ENCODE measurements around the gene ZFP3.
"Not testable (repeated sequence)": the region's sequence is repeated elsewhere in the genome, so short reads cannot be mapped to it uniquely, and the experiment has no call there.

The ZFP3 gene

DNA sequence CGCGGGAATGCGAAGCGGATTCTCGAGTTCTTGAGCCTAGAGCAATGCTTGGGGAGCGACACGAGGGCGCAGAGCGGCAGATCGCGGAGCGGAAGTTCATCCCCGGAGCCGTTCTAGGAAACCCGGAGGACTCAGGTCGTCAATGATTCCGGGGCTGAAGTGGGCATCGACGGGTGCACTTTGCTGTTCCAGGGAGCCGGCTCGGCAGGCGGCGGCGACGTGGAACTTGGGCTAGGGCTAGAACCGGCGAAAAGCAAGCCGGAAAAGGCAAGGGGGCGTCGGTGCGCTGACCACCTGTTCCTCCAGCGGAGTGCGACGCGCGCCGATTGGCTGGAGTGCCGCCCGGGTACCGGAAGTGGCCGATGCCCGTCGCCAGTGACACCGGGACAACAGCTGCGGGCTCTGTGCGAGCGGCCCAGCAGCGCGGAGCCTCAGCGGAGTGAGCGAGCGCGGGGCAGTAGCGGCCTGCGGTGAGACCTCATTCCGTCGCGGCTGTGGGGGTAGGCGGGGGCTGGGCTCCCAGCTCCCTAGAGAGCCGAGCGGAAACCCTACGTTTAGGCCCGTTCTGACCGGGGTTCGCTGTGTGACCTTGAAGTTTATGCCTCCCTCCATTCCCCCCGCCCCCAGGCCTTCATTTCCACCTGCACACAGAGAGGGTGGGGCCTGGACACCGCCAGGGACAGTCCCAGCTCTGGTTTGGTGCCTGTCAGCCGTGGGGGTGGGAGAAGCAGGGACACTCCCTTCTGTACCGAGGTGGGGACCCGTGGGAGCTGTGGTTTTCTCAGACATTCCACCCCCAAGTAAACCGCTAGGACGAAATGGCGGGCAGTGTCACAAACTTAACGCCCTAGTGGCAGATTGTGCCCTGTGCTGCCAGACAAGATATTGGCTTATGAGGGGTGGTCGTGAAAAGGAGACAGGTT is at the start of gene ZFP3:
TSS of gene ZFP3 (plus strand) at position 362 of the 923 bp plus-strand sequence. CDS start 13,038 bp downstream, outside the sequence.
- peak; percentile 87 for DNase-seq (ENCODE audit: low read depth)

DNA sequence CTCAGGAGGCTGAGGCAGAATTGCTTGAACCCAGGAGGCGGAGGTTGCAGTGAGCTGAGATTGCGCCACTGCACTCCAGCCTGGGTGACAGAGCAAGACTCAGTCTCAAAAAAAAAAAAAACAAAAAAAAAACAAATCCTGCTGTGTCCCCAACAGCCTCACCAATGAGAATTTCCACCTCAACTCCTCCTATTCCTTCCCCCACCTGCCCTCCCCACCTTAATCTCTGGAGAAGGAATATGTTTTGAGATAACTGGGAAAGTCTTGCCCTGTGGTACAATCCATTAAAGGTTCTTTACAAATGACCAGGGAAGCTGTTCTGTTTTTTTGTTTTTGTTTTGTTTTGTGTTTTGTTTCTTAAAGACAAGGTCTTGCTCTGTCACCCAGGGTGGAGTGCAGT is 48.1 kb upstream of the ZFP3 start:
- not testable (repeated sequence) for DNase-seq (ENCODE audit: low read depth)

GRCh38 chr17:5031365-5032082 is 46.7 kb upstream of the ZFP3 start:
- DNase-seq (ENCODE audit: low read depth), result peak; percentile 65

GRCh38 chr17:5032865-5033264 is 45.4 kb upstream of the ZFP3 start:
- no peak for DNase-seq (ENCODE audit: low read depth)

DNA sequence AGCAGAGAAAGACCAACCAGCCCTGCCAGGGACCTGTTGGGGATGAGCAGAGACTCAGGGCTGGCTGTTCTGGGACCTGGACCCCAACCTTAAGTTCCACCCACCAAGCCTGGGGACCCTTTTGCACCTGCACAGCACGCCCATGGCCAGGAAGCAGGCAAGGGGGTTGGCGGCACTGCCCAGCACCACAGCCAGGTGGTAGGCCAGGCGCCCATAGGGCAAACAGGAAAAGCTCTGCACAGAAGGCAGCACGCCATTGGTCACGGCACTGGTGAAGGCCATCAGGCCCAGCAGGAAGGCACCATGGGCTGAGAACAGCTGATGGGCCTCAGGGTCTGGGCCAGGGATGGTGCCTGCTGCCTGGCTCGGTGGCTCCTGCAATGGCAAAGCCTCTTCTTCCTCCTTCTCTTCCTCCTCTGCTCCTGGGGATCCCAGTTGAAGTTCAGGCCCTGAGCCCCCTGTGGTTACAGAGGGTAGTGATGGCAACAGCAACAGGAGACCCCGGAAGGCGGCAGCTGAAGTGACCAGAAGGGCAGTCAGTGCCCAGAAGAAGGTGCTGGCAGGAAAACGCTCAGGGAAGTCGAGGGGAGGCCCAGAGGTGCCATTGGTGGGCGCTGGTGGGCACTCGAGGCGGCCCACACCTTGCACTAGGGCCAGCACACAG is 44.8 kb upstream of the ZFP3 start:
- DNase-seq (ENCODE audit: low read depth), result no peak

DNA sequence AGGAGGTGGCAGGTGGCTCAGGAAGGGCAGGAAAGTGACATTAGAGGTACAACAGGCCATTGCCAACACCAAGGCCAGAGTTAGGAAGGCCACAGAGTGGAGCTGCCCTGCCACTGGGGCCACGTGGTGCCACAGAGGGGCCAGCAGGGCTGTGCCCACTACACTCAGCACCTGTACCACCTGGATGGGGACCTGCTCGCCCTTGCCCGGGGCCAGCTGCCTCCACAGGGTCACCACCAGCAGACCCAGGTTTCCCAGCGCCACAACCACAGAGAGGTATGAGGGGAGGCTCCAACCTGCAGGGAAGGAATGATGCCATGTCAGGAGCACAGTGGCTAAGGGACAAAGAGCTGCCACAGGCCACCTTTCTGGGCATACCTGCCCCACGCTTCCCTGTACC is 44.2 kb upstream of the ZFP3 start:
- no peak for DNase-seq (ENCODE audit: low read depth)

- no peak for DNase-seq (ENCODE audit: low read depth)
Measured at GRCh38 chr17:5034651-5035050, 43.6 kb upstream of the ZFP3 start.

DNA sequence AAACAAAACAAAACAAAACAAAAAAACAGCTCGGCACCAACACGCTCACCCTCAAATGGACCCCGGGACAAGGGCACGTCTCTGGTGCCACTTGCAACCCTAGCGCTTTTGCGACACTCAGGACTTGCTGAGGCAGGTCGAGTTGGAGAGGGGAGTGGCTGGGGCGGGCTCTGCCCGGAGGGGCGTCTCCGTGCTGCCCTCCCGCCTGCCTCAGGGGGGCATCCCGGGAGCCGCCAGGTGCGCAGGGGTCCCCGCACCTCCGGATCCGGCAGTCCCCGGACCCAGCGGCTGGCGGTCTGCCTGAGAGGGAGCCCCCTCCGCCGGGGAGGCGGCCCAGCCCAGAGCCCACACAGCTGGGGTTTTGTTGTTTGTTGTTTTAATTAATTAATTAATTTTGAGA is 43.0 kb upstream of the ZFP3 start, which contains the start of gene SLC52A1:
TSS of gene SLC52A1 (minus strand) at position 112 of the 400 bp plus-strand sequence. CDS start 820 bp downstream, outside the sequence.
- DNase-seq (ENCODE audit: low read depth), result no peak

DNA sequence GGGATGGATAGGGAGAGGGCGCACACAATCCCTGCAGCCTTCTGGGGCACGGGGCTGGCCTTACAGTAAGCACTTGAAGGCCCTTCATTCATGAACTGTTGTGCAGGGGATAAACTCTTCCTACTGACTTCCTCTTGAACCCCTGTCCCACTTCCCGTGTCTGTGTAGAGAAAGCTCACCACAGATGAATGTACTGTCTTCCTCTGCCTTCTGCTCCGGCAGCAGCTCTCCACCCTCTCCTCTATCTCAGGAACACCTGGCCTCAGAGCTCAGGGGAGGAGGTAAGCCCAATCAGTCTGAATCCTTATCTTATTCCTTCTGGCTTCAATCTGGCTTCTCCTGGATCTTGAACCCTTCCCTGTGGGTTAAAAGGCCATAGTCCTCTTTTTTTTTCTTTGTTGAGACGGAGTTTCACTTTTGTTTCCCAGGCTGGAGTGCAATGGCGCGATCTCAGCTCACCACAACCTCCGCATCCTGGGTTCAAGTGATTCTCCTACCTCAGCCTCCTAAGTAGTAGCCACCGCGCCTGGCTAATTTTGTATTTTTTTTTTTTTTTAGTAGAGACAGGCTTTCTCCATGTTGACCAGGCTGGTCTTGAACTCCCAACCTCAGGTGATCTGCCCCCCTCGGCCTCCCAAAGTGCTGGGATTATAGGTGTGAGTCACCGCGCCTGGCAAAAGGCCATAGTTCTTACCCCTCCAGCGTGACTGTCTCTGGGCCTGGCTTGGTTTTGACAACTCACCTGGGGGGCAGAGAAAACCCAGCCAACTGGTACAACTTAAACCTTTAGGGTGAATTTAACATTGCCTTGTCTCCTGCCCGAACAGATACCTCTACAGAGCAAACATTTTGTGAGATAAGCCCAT is 35.9 kb upstream of the ZFP3 start:
- no peak for DNase-seq (ENCODE audit: low read depth)

DNA sequence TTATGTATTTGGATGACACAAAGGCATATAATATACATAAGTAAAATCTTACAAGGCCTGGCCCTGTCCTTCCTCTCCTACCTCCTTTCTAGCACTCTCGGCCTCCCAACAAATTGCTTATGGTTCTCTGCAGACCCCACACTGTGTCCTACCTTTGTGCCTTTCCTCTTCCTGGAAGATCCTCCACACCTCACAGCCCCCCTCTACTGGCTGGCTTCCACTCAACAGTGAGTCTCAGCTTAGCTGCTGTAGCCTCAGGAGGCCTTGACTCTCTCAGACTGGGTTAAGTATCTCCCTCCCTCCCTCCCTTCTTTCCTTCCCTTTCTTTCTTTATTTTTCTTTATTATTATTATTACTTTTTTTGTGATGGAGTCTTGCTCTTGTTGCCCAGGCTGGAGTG is 34.7 kb upstream of the ZFP3 start:
- no peak for DNase-seq (ENCODE audit: low read depth)

GRCh38 chr17:5044630-5045029 is 33.6 kb upstream of the ZFP3 start:
- DNase-seq (ENCODE audit: low read depth), result no peak

DNA sequence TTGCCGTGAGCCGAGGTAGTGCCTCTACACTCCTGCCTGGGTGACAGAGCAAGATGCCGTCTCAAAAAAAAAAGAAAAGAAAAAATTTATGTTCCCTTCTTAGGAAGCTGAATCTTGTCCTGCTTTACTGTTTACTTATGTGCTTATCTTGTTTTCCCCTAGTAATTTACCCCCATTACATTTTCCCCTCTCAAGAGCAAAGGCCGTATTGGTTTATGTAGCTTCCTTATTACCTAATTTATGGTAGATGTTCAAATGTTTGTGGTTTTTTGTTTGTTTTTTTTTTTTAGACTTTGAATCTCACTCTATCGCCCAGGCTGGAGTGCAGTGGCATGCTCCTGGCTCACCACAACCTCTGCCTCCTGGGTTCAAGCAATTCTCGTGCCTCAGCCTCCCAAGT is 32.8 kb upstream of the ZFP3 start:
- DNase-seq (ENCODE audit: low read depth), result no peak

- no peak for DNase-seq (ENCODE audit: low read depth)
Measured at GRCh38 chr17:5047446-5047845, 30.8 kb upstream of the ZFP3 start.

GRCh38 chr17:5049314-5049841 is 28.9 kb upstream of the ZFP3 start:
- no peak for DNase-seq (ENCODE audit: low read depth)

DNA sequence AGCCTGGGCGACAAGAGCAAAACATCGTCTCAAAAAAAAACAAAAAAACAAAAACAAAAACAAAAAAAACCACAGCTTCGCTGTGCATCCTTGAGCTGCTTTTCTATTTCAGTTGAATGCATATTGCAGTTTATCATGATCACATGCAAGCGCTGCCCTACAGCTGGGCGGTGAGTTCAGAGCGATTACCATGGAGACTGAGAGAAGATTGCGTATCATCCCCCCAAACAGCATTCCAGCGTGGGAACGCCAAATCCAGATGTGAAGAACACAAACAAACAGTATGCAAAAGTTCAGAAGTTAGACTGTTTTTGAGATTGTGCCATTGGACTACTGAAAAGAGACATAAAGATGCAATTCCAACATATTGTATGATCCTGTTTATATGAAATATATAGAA is 28.0 kb upstream of the ZFP3 start:
- DNase-seq (ENCODE audit: low read depth), result peak; percentile 90

- DNase-seq (ENCODE audit: low read depth), result no peak
Measured at GRCh38 chr17:5055543-5055942, 22.7 kb upstream of the ZFP3 start.

GRCh38 chr17:5065227-5065744 is 13.0 kb upstream of the ZFP3 start:
- no peak for DNase-seq (ENCODE audit: low read depth)

DNA sequence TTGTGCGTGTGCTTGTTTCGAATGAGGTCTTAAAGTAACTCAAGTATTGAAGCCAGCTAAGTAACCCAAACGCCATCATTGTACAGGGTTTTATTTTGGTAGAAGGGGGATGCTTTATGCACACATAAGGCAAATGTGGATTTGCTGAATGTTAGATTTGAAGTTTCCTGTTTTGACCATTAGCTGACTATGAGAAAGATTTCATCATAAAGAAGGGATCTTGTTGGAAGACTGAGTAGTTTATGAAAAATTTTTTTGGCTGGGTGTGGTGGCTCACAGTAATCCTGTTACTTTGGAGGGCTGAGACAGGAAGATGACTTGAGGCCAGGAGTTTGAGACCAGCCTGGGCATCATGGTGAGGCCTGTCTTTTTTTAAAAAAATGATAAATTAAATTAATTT is 10.0 kb upstream of the ZFP3 start:
- DNase-seq (ENCODE audit: low read depth), result no peak

GRCh38 chr17:5069724-5070123 is 8.5 kb upstream of the ZFP3 start:
- no peak for DNase-seq (ENCODE audit: low read depth)

DNA sequence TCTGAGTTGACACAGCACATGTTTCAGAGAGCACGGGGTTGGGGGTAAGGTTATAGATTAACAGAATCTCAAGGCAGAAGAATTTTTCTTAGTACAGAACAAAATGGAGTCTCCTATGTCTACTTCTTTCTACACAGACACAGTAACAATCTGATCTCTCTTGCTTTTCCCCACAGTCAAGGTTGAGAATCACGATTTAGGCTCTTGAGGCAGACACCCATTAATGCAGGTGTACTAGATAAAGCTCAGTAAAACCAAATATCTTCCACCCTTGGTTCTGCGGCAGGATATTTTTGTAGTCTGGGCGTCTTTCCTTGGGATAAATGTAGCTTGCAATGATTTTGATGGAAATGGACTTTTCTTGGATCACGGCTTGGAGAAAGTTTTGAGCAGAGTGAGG is 2.8 kb upstream of the ZFP3 start:
- DNase-seq (ENCODE audit: low read depth), result not testable (repeated sequence)

GRCh38 chr17:5077275-5077674 is 992 bp upstream of the ZFP3 start:
- DNase-seq (ENCODE audit: low read depth), result not testable (repeated sequence)
